Measurements from ENCODE around the gene MAP1S. TPM values are rescaled to one million over a fixed set of nuclear protein-coding genes. Genes with fewer than 3 reads are reported as not detected.

Gene MAP1S
- total RNA-seq, 4 donors from 2014 or later, result 23.9 to 71.8 (median 48.7) TPM

DNA sequence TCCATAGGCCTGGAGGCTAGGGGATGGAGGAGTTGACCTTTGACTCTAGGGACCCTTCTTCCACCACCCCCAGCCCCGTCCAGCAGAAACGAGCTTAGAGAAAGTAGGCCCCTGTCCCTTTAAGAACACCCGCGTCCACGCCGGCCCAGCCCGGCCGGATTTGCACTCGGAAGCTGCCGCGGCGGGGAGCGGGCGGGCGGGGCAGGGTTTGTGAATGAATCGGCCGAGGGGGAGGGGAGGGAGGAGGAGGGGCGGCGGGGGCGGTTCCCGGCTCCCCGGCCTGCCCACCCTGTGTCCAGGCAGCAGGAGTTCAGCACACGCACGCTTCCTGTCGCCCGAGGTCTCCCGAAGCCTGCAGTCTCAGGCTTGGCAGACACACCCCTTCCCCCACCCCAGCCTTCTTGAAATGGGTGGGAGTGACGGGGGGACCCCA lies 32.7 kb upstream of the MAP1S start:
- Histone ChIP-seq H3K36me3 (no peaks in the 10 kb centered on the region), H3K9me3 (no peaks in the 10 kb centered on the region), H3K27me3 (peaks cover 0 to 23% of the 10 kb centered on the region in 2 donors), H3K4me3 (peak overlapping the region in 2 of 4 donors; percentile 1 to 9), H3K27ac (no peak overlapping the region), H3K4me1 (peaks cover 0 to 22% (median 9%) of the 10 kb centered on the region in 4 donors)
- TF ChIP-seq, protein P1, sequence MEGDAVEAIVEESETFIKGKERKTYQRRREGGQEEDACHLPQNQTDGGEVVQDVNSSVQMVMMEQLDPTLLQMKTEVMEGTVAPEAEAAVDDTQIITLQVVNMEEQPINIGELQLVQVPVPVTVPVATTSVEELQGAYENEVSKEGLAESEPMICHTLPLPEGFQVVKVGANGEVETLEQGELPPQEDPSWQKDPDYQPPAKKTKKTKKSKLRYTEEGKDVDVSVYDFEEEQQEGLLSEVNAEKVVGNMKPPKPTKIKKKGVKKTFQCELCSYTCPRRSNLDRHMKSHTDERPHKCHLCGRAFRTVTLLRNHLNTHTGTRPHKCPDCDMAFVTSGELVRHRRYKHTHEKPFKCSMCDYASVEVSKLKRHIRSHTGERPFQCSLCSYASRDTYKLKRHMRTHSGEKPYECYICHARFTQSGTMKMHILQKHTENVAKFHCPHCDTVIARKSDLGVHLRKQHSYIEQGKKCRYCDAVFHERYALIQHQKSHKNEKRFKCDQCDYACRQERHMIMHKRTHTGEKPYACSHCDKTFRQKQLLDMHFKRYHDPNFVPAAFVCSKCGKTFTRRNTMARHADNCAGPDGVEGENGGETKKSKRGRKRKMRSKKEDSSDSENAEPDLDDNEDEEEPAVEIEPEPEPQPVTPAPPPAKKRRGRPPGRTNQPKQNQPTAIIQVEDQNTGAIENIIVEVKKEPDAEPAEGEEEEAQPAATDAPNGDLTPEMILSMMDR (IDR thresholded peaks at IDR 0.05), result no peak
- no peak for TF ChIP-seq POLR2A (IDR thresholded peaks at IDR 0.05)
- DNase-seq, result no peak

- H3K9me3 ChIP-seq, result no peaks in the 10 kb centered on the region
- TF ChIP-seq, protein P1 (IDR thresholded peaks at IDR 0.05), result no peak
- no peak for TF ChIP-seq POLR2A (IDR thresholded peaks at IDR 0.05)
- H3K27ac ChIP-seq, result no peak overlapping the region
- DNase-seq, result no peak
- no peak overlapping the region for H3K4me3 ChIP-seq
- peaks cover 0 to 22% (median 9%) of the 10 kb centered on the region in 4 donors for H3K4me1 ChIP-seq
- H3K27me3 ChIP-seq, result peaks cover 0 to 23% of the 10 kb centered on the region in 2 donors
- no peaks in the 10 kb centered on the region for H3K36me3 ChIP-seq
These were observed 32.0 kb upstream of the MAP1S start for GRCh38 chr19:17687141-17687856.

GRCh38 chr19:17687857-17688784 lies 31.2 kb upstream of the MAP1S start, which contains the start of gene UNC13A:
UNC13A (minus strand) TSS chr19:17688354; CDS start chr19:17688199, 155 bp downstream.
- no peak for TF ChIP-seq POLR2A (IDR thresholded peaks at IDR 0.05)
- TF ChIP-seq, protein P1 (IDR thresholded peaks at IDR 0.05), result no peak
- H3K36me3 ChIP-seq, result no peaks in the 10 kb centered on the region
- H3K9me3 ChIP-seq, result no peaks in the 10 kb centered on the region
- peaks cover 0 to 22% (median 9%) of the 10 kb centered on the region in 4 donors for H3K4me1 ChIP-seq
- no peak within 1 kb of the TSS for H3K27ac ChIP-seq
- no peak within 1 kb of the TSS for H3K4me3 ChIP-seq
- no peak for DNase-seq
- peaks cover 0 to 23% of the 10 kb centered on the region in 2 donors for H3K27me3 ChIP-seq

GRCh38 chr19:17688853-17689595 lies 30.3 kb upstream of the MAP1S start:
- no peaks in the 10 kb centered on the region for H3K9me3 ChIP-seq
- TF ChIP-seq, protein P1 (IDR thresholded peaks at IDR 0.05), result no peak
- no peak for TF ChIP-seq POLR2A (IDR thresholded peaks at IDR 0.05)
- no peak for DNase-seq
- H3K4me1 ChIP-seq, result peaks cover 0 to 22% (median 9%) of the 10 kb centered on the region in 4 donors
- H3K36me3 ChIP-seq, result no peaks in the 10 kb centered on the region
- no peak overlapping the region for H3K27ac ChIP-seq
- H3K4me3 ChIP-seq, result no peak overlapping the region
- peaks cover 0 to 23% of the 10 kb centered on the region in 2 donors for H3K27me3 ChIP-seq

DNA sequence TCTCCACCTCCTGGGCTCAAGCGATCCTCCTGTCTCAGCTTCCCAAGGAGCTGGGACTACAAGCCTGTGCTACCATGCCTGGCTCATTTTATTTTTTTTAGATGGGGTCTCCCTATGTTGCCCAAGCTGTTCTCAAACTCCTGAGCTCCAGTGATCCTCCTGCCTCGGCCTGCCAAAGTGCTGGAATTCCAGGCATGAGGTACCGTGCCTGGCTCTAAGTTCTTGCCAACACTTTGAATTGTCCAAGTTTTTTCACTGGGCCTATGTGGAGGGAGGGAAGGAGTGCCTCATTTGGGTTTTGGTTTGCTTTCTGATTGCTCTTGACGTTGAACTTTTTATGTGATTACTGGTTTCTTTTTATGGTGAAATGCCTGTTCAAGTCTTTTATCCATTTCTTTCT lies 26.7 kb upstream of the MAP1S start:
- Histone ChIP-seq H3K4me3 (no peak overlapping the region), H3K9me3 (no peaks in the 10 kb centered on the region), H3K27me3 (peaks cover 0 to 11% of the 10 kb centered on the region in 2 donors)

More for the DNA sequence above, 26.7 kb upstream of the MAP1S start:
- Histone ChIP-seq H3K4me1 (peaks cover 0 to 9% (median 4%) of the 10 kb centered on the region in 4 donors), H3K27ac (no peak overlapping the region), H3K36me3 (no peaks in the 10 kb centered on the region)
- TF ChIP-seq POLR2A (IDR thresholded peaks at IDR 0.05), result no peak
- TF ChIP-seq, protein P1 (IDR thresholded peaks at IDR 0.05), result no peak
- DNase-seq, result no peak

Measured in Peyer's patch (tissue), 4 donors.